ENCODE data around the gene MTIF2.
"Not testable (repeated sequence)": the region's sequence is repeated elsewhere in the genome, so short reads cannot be mapped to it uniquely, and the experiment has no call there.

The MTIF2 gene

GRCh38 chr2:55241582-55241981, 27.4 kb downstream of the MTIF2 start:
- not testable (repeated sequence) for DNase-seq (ENCODE audit: low read depth, low spot score)

DNA sequence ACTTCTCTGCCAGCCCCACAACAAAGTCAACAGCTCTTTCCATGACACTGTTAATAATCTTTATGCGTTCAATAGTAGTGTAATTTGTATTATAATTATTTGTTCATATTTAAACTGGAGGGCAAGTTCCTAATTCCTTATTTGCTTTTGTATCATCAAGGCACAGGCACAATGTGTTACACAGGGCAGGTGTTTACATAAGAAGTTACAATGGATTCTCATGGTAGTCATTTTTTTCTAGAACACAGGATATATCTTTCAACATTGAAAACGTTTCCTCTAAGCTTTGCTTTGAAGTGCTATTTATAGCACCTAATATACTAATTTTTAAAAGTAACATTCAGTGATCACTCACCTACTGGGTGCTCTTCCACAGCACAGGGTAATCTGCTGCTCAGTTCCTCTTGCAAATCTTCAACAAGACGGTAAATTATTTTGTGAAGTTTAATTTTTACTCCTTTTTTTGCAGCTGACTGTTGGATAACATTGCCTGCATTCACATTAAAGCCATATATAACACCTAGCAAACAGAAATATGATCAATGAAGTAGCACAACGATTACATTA, 29.3 kb downstream of the MTIF2 start:
- DNase-seq (ENCODE audit: low read depth, low spot score): no peak

DNA sequence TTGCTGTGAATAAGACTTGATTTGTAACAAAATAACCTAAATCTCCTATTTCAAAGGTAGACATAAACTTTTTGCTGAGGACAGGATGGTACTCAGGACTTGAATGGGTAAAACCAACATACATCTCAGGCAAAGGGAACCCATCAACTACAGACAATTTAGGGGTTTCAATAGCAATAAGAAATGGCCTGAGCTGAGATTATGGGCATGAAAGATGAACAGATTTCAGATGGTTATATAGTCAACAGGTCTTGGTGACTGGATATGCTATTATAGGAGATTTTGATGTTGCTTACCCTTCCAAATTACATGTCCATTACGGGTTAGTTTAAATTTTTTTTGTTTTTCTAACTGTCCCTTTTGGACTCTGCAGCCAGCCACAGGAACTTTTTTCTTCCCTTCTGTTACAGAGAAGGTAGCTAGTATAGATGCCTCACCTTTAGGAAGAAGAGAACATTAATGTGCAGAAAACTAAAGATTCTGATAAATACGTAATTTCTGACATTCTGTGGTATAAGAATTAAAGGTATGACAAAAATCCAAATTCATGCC, 32.0 kb downstream of the MTIF2 start:
- no peak for DNase-seq (ENCODE audit: low read depth, low spot score)

- DNase-seq (ENCODE audit: low read depth, low spot score): no peak
Measured at GRCh38 chr2:55235724-55236538, 33.1 kb downstream of the MTIF2 start.

- DNase-seq (ENCODE audit: low read depth, low spot score): no peak
Measured at GRCh38 chr2:55233658-55233940, 35.4 kb downstream of the MTIF2 start.

DNA sequence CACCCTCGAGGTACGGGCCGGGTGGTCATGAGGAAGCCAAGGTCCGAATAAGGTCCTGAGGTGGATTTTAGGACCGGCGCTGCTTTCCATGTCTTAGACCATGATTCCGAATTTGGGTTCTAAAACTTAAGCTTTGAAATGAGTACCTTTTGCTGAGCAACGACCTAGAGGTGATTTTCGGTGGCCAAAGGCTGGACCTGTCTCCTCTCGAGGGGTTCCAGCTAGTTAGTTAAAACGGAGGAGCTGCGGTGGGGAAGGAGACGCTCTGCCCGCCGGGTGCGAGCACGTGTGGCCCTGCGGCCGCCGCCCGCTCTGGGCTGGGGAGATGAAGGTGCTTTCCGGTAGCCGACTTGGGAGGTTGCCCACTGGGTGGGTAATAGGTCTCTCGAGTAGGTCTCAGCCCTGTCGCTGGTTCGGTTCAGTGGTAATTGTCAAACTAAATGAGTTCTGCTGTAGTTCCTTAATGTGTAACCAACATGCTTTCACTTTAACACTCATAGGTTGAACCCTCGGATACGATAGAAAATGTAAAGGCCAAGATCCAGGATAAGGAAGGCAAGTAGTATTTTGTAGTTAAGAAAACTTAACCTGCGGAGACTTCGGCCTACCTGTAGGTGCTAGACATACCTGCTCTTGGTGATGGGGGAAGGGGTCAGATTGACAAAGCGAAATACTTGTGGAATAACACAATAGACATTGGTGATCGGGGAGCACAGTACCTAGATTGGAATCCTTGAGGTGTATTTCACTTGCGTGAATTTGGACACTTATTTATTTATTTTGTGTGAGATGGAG, 36.0 kb downstream of the MTIF2 start:
- no peak for DNase-seq (ENCODE audit: low read depth, low spot score)

- peak; percentile 76 for DNase-seq (ENCODE audit: low read depth, low spot score)
Measured at GRCh38 chr2:55232084-55232862, 36.8 kb downstream of the MTIF2 start, which contains the start of the genes CLHC1 and RPS27A. Gene CLHC1 (minus strand): TSS chr2:55232293. CDS start chr2:55222411, 9,882 bp downstream. Gene RPS27A (plus strand): TSS chr2:55232688. CDS start chr2:55232825, 137 bp downstream.

GRCh38 chr2:55231546-55232083, 37.4 kb downstream of the MTIF2 start:
- no peak for DNase-seq (ENCODE audit: low read depth, low spot score)

DNA sequence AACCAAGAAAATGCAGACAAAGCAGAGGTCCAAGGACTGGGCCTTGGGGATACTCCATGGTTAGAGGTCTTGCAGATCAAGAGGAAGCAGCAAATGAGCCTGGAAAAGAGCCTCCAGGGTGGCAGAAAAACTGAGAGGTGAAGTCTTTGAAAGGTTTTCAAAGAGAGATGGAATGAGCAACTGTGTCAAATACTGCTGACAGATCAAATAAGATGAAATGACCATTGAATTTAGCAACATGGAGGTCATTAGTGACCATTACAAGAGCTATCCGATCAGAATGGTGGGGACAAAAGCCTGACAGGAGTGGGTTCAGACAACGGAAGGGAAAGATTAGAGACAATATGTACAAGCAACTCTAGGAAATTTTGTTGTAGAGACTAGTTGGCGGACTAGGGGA, 38.5 kb downstream of the MTIF2 start:
- DNase-seq (ENCODE audit: low read depth, low spot score): no peak

GRCh38 chr2:55229221-55229620, 39.8 kb downstream of the MTIF2 start:
- no peak for DNase-seq (ENCODE audit: low read depth, low spot score)

DNA sequence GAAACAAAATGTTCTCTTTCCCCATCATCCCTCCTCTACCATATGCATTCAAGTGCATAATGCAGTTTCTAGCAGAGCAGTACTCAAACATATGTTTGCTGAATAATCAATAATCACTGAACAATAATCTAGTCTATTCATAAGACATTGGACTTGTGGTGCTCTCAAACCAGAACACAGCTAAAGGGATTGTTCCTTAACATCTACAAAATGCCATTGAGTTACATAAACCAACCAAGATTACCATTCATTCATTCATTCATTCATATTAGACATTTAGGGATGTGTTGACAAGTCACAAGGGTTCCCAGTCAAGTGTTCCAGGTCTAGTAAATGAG, 40.8 kb downstream of the MTIF2 start:
- DNase-seq (ENCODE audit: low read depth, low spot score): no peak

- DNase-seq (ENCODE audit: low read depth, low spot score): not testable (repeated sequence)
Measured at GRCh38 chr2:55227437-55228225, 41.4 kb downstream of the MTIF2 start.

GRCh38 chr2:55225481-55226020, 43.5 kb downstream of the MTIF2 start:
- DNase-seq (ENCODE audit: low read depth, low spot score): no peak

DNA sequence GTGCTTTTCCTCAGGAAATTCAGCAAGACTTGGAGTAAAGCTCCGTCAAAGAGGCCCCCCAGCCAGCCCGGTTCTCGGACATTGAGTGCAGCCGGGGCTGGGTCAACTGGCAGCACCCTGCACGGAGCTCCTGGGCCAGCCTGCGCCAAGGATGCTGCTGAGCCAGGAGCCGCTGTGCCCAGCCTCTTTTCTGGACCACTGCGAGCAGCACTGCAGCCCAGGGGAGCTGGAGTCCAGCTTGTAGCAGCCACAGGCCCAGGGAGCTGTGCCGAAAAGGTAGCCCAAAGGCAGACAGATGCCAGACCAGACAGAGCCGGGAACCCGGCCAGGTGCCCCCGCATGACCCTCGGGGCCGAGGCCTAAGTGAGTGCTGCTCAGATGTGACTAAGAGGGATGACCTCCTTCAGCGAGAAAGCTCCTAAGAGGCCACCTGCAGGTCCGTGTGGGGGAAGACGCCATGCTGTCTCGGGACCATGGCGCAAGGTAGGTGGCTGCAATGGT, 44.2 kb downstream of the MTIF2 start:
- no peak for DNase-seq (ENCODE audit: low read depth, low spot score)

- no peak for DNase-seq (ENCODE audit: low read depth, low spot score)
Measured at GRCh38 chr2:55223958-55224760, 44.9 kb downstream of the MTIF2 start.

DNA sequence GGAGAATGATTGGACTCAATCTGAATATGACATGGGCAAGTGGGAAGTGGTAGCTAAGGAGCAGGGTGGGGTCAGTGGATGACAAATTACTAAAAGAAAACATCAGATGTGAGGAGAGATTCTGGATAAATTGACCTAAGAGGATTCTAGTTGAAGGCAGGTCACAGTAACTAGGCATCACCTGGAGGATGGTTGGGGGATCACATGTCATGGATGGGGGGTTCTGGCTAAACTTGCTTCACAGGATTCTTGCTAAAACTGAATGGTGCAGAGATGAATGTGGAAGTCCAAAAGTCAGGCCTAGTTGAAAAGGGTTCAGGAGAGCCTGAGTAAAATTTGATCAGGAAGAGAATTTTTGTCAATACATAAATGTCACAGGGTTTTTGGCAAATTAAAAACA, 55.2 kb downstream of the MTIF2 start:
- no peak for DNase-seq (ENCODE audit: low read depth, low spot score)

- no peak for DNase-seq (ENCODE audit: low read depth, low spot score)
Measured at GRCh38 chr2:55204950-55205349, 64.1 kb downstream of the MTIF2 start.

DNA sequence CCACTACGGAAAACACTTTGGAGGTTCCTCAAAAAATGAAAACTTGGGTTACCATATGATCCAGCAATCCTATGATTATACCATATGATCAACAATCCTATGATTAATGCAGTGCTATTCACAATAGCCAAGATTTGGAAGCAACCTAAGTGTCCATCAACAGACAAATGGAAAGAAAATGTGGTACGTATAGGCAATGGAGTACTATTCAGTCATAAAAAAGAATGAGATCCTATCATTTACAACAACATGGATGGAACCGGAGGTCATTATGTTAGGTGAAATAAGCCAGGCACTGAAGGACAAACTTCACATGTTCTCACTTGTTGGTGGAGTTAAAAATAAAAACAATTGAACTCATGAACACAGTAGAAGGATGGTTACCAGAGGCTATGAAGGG, 64.5 kb downstream of the MTIF2 start:
- DNase-seq (ENCODE audit: low read depth, low spot score): no peak

GRCh38 chr2:55200416-55200815, 68.6 kb downstream of the MTIF2 start:
- no peak for DNase-seq (ENCODE audit: low read depth, low spot score)

Measured in smooth muscle cell of the brain vasculature (primary cell).